WTC11 (cell line): ENCODE measurements around the gene DLGAP3.

Source experiments
- CBFB ChIP-seq: sonication (generic); formaldehyde crosslinking; IDR thresholded peaks from 2 replicates; pipeline ENCODE4 v1.8.1; 2022; ENCODE audit warnings: mild to moderate bottlenecking, low read depth, missing genetic modification reagents
- CTCF ChIP-seq: fragments of 200-600 bp; IDR thresholded peaks from 2 replicates; pipeline ENCODE4 v1.8.0; 2022; ENCODE audit warnings: antibody characterized with exemption
- E2F5 ChIP-seq: sonication (generic); formaldehyde crosslinking; IDR thresholded peaks from 2 replicates; pipeline ENCODE4 v1.8.1; 2022; ENCODE audit warnings: mild to moderate bottlenecking, moderate library complexity, missing genetic modification reagents
- ETV6 ChIP-seq: sonication (generic); formaldehyde crosslinking; IDR thresholded peaks from 2 replicates; pipeline ENCODE4 v1.8.1; 2022; ENCODE audit warnings: mild to moderate bottlenecking, missing genetic modification reagents
- FOXJ3 ChIP-seq: sonication (generic); formaldehyde crosslinking; IDR thresholded peaks from 2 replicates; pipeline ENCODE4 v1.9.0; 2021; ENCODE audit warnings: missing genetic modification reagents, mild to moderate bottlenecking, borderline replicate concordance
- FOXP1 ChIP-seq: sonication (generic); formaldehyde crosslinking; IDR thresholded peaks from 2 replicates; pipeline ENCODE4 v1.8.0; 2022; ENCODE audit warnings: missing genetic modification reagents, mild to moderate bottlenecking, moderate library complexity, borderline replicate concordance
- JAZF1 ChIP-seq: fragments of 250-450 bp; sonication (Bioruptor Pico); IDR thresholded peaks from 2 replicates; pipeline ENCODE4 v1.9.0; 2021; ENCODE audit warnings: moderate library complexity, mild to moderate bottlenecking, inconsistent platforms
- NFYB ChIP-seq: sonication (generic); formaldehyde crosslinking; conservative IDR thresholded peaks from 2 replicates; pipeline ENCODE4 v1.8.0; 2022; ENCODE audit warnings: low read depth, missing genetic modification reagents
- NR3C1 ChIP-seq: sonication (generic); formaldehyde crosslinking; conservative IDR thresholded peaks from 2 replicates; pipeline ENCODE4 v1.8.1; 2023; ENCODE audit warnings: low read depth, mild to moderate bottlenecking, missing genetic modification reagents
- USF2 ChIP-seq: sonication (generic); formaldehyde crosslinking; IDR thresholded peaks from 2 replicates; pipeline ENCODE4 v1.8.1; 2023; ENCODE audit warnings: mild to moderate bottlenecking, missing genetic modification reagents, moderate library complexity
- ZBTB21 ChIP-seq: sonication (generic); formaldehyde crosslinking; IDR thresholded peaks from 2 replicates; pipeline ENCODE4 v1.8.1; 2023; ENCODE audit warnings: mild to moderate bottlenecking, missing genetic modification reagents, borderline replicate concordance
- ZNF317 ChIP-seq: sonication (generic); formaldehyde crosslinking; IDR thresholded peaks from 2 replicates; pipeline ENCODE4 v1.8.1; 2023; ENCODE audit warnings: low read depth, mild to moderate bottlenecking, moderate library complexity, missing genetic modification reagents, borderline replicate concordance

- TF ChIP-seq USF2 (CRISPR knock-in tag) (no peak), CBFB (no peak), CTCF (no peak), ETV6 (no peak), ZBTB21 (no peak), FOXJ3 (CRISPR knock-in tag) (no peak), NFYB (CRISPR knock-in tag) (no peak), E2F5 (CRISPR knock-in tag) (no peak), JAZF1 (CRISPR knock-in tag) (no peak), ZNF317 (CRISPR knock-in tag) (no peak), FOXP1 (no peak), NR3C1 (CRISPR knock-in tag) (no peak)
Measured at GRCh38 chr1:34977858-34978257, 48.4 kb upstream of the DLGAP3 start.
